MM.1S (cell line): ENCODE results near the gene SPECC1.
"Not testable (repeated sequence)": the region's sequence is repeated elsewhere in the genome, so short reads cannot be mapped to it uniquely, and the experiment has no call there.

Experiments
- DNase-seq: peaks from one replicate; pipeline ENCODE4 v3.0.0-alpha.2; 2015
- H2AFZ ChIP-seq: fragments of 300-600 bp; sonication (generic); 2 replicates; pipeline ENCODE4 v1.6.0; 2016; ENCODE audit warnings: antibody characterized with exemption, low read length
- H3F3A ChIP-seq: fragments of 300-600 bp; sonication (generic); 2 replicates; pipeline ENCODE4 v1.6.1; 2016; ENCODE audit warnings: mild to moderate bottlenecking, antibody characterized with exemption, low read length, moderate library complexity, mixed read lengths; ENCODE audit not compliant: insufficient read depth
- H3K27ac ChIP-seq: fragments of 300-600 bp; sonication (generic); 2 replicates; pipeline ENCODE4 v1.5.1; 2016; ENCODE audit warnings: mild to moderate bottlenecking, low read length
- H3K27me3 ChIP-seq: fragments of 300-600 bp; sonication (generic); replicated peaks from 2 replicates; pipeline ENCODE4 v1.6.0; 2016; ENCODE audit warnings: low read length; ENCODE audit not compliant: insufficient read depth
- H3K36me3 ChIP-seq: fragments of 300-600 bp; sonication (generic); replicated peaks from 2 replicates; pipeline ENCODE4 v1.6.1; 2016; ENCODE audit warnings: mild to moderate bottlenecking, low read length, mixed read lengths; ENCODE audit not compliant: insufficient read depth
- H3K4me1 ChIP-seq: fragments of 300-600 bp; sonication (generic); 2 replicates; pipeline ENCODE4 v1.6.1; 2016; ENCODE audit warnings: low read length, mixed read lengths
- H3K4me2 ChIP-seq: fragments of 300-600 bp; sonication (generic); 2 replicates; pipeline ENCODE4 v1.6.0; 2016; ENCODE audit warnings: low read depth, low read length
- H3K4me3 ChIP-seq: fragments of 300-600 bp; sonication (generic); 2 replicates; pipeline ENCODE4 v1.5.1; 2016; ENCODE audit warnings: low read length, mixed read lengths
- H3K79me2 ChIP-seq: fragments of 300-600 bp; sonication (generic); 2 replicates; pipeline ENCODE4 v1.6.1; 2016; ENCODE audit warnings: mixed run types, low read length, mixed read lengths
- H3K9ac ChIP-seq: fragments of 300-600 bp; sonication (generic); 2 replicates; pipeline ENCODE4 v1.6.1; 2016; ENCODE audit warnings: low read length, mixed read lengths
- H3K9me2 ChIP-seq: fragments of 300-600 bp; sonication (generic); replicated peaks from 2 replicates; pipeline ENCODE4 v1.6.1; 2016; ENCODE audit warnings: mild to moderate bottlenecking, low read length, mixed read lengths; ENCODE audit not compliant: insufficient read depth
- H3K9me3 ChIP-seq: fragments of 300-600 bp; sonication (generic); replicated peaks from 2 replicates; pipeline ENCODE4 v1.6.1; 2016; ENCODE audit warnings: mild to moderate bottlenecking, low read length, mixed read lengths; ENCODE audit not compliant: insufficient read depth
- H4K20me1 ChIP-seq: fragments of 300-600 bp; sonication (generic); 2 replicates; pipeline ENCODE4 v1.6.1; 2016; ENCODE audit warnings: mild to moderate bottlenecking, low read length, moderate library complexity, mixed read lengths; ENCODE audit not compliant: insufficient read depth
- EZH2 ChIP-seq: fragments of 300-600 bp; sonication (generic); optimal IDR thresholded peaks from 2 replicates; pipeline ENCODE3; 2017; ENCODE audit warnings: low read depth, mild to moderate bottlenecking, antibody characterized with exemption, low read length, mixed read lengths
- EZH2phosphoT487 ChIP-seq: fragments of 300-600 bp; sonication (generic); IDR thresholded peaks from 2 replicates; pipeline ENCODE4 v1.6.1; 2018; ENCODE audit warnings: antibody characterized with exemption, low read length
- TF ChIP-seq, protein P1 (sequence below): fragments of 300-600 bp; sonication (generic); IDR thresholded peaks from 2 replicates; pipeline ENCODE4 v1.5.1; 2016; ENCODE audit warnings: antibody characterized with exemption, low read length, mixed read lengths

The SPECC1 gene

DNA sequence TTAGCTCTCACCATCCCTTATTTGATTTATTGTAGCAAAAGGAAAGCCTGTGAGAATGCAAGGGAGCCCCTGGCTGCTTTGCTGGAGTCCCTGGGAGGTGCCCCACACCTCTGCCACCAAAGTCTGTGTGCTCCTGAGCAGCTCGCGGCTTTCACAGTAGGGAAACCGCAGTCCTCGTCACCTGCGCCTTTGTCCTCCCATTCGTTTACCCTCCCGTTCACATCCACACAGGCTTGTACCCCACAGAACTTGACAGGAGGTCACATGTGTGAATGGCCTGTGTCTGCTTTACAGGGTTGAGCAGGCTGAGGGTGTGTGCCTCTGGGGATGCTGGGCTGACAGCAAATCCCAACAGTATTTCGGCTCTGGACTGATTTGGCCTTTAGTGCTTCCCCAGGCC is 305.7 kb downstream of the SPECC1 start:
- H3K4me3 ChIP-seq = no peak overlapping the region

DNA sequence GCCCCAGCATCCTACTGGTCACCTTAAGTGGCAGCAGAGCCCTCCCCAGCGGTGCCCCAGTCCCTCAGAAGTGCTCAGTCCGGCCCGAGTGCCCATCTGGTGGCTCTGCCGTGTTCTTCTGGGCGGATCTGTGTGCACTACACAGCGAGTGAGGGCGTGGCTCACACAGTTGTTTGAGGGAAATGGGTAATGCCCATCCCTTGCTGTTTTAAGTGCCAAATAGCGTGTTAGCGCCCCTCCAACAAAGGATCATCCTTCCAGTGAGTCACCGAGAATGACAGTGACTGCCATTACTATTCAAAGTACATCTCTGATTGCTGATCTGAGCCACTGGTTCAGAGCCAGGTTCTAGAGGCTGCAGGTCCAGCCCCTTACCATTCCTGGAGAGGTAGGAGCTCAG is 306.2 kb downstream of the SPECC1 start:
- no peaks in the 10 kb centered on the region for H3K79me2 ChIP-seq
- peak overlapping the region; percentile 41 for H3K4me2 ChIP-seq
- H3F3A ChIP-seq = peaks cover 17% of the 10 kb centered on the region
- peak overlapping the region; percentile 84 for H3K27ac ChIP-seq
- H2AFZ ChIP-seq = no peak overlapping the region
- no peaks in the 10 kb centered on the region for H3K9me2 ChIP-seq
- no peaks in the 10 kb centered on the region for H4K20me1 ChIP-seq
- H3K9me3 ChIP-seq = no peaks in the 10 kb centered on the region
- no peak for TF ChIP-seq EZH2
- TF ChIP-seq, protein P1, sequence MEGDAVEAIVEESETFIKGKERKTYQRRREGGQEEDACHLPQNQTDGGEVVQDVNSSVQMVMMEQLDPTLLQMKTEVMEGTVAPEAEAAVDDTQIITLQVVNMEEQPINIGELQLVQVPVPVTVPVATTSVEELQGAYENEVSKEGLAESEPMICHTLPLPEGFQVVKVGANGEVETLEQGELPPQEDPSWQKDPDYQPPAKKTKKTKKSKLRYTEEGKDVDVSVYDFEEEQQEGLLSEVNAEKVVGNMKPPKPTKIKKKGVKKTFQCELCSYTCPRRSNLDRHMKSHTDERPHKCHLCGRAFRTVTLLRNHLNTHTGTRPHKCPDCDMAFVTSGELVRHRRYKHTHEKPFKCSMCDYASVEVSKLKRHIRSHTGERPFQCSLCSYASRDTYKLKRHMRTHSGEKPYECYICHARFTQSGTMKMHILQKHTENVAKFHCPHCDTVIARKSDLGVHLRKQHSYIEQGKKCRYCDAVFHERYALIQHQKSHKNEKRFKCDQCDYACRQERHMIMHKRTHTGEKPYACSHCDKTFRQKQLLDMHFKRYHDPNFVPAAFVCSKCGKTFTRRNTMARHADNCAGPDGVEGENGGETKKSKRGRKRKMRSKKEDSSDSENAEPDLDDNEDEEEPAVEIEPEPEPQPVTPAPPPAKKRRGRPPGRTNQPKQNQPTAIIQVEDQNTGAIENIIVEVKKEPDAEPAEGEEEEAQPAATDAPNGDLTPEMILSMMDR = no peak
- no peak for TF ChIP-seq EZH2phosphoT487
- H3K36me3 ChIP-seq = 0 out of 2 replicates have a peak, but pooled peaks cover 3% of the 10 kb centered on the region
- H3K27me3 ChIP-seq = no peaks in the 10 kb centered on the region
- H3K4me3 ChIP-seq = no peak overlapping the region
- peaks cover 42% of the 10 kb centered on the region for H3K4me1 ChIP-seq
- peak; percentile 34 for DNase-seq
- H3K9ac ChIP-seq = peak overlapping the region; percentile 42

More for the DNA sequence above, 305.7 kb downstream of the SPECC1 start:
- Histone ChIP-seq H3K9ac (no peak overlapping the region), H3K79me2 (no peaks in the 10 kb centered on the region), H3K36me3 (0 out of 2 replicates have a peak, but pooled peaks cover 3% of the 10 kb centered on the region), H3K9me2 (no peaks in the 10 kb centered on the region), H3F3A (peaks cover 17% of the 10 kb centered on the region), H3K27me3 (no peaks in the 10 kb centered on the region), H2AFZ (no peak overlapping the region), H4K20me1 (no peaks in the 10 kb centered on the region), H3K27ac (peak overlapping the region; percentile 84; the same call in 1 of the 2 replicates), H3K9me3 (no peaks in the 10 kb centered on the region), H3K4me2 (peak overlapping the region; percentile 41; the same call in 1 of the 2 replicates), H3K4me1 (peaks cover 42% of the 10 kb centered on the region)
- TF ChIP-seq, protein P1 = no peak
- TF ChIP-seq EZH2 = no peak
- TF ChIP-seq EZH2phosphoT487 = no peak
- DNase-seq = no peak

DNA sequence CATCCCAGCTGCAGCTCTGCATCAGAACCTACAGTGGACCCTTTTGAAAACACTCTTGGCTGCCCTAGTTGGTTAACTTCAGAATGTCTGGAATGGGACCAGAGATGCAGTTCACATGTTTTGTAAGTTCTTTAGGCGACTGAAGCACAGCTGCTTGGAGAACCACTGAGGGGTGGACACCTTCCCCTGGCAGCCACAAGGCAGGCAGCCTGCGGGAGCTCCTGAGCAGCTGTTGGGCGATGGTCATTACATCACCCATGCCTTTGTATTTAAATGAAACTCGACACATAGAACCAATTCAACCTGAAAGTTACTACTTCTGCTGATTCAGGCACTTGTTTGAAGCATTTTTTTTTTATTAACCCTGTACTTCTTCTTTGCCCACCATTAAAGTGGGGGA is 306.7 kb downstream of the SPECC1 start:
- peak; percentile 93 for DNase-seq
- 0 out of 2 replicates have a peak, but pooled peaks cover 3% of the 10 kb centered on the region for H3K36me3 ChIP-seq

GRCh38 chr17:20320535-20321229 is 311.5 kb downstream of the SPECC1 start:
- H3K4me3 ChIP-seq = not testable (repeated sequence)
- DNase-seq = peak; percentile 60
- peaks cover 21% of the 10 kb centered on the region for H3K4me1 ChIP-seq

More for the DNA sequence above, 306.7 kb downstream of the SPECC1 start:
- Histone ChIP-seq H3K9me2 (no peaks in the 10 kb centered on the region), H3K9me3 (no peaks in the 10 kb centered on the region), H3K27ac (peak overlapping the region; percentile 84), H3K4me1 (peaks cover 42% of the 10 kb centered on the region), H3K4me3 (no peak overlapping the region), H3K79me2 (no peaks in the 10 kb centered on the region), H3F3A (peaks cover 17% of the 10 kb centered on the region), H3K4me2 (peak overlapping the region; percentile 41), H3K27me3 (no peaks in the 10 kb centered on the region), H2AFZ (no peak overlapping the region), H4K20me1 (no peaks in the 10 kb centered on the region), H3K9ac (peak overlapping the region; percentile 42)
- TF ChIP-seq EZH2 (no peak), EZH2phosphoT487 (no peak)

GRCh38 chr17:20321357-20321756 is 312.2 kb downstream of the SPECC1 start:
- peaks cover 15% of the 10 kb centered on the region for H3K4me1 ChIP-seq
- H3K9me3 ChIP-seq, H3K27ac ChIP-seq, H3K9me2 ChIP-seq, H3K9ac ChIP-seq, DNase-seq, H4K20me1 ChIP-seq, H2AFZ ChIP-seq, H3F3A ChIP-seq, H3K4me3 ChIP-seq, H3K4me2 ChIP-seq, H3K27me3 ChIP-seq, H3K36me3 ChIP-seq, H3K79me2 ChIP-seq: not testable (repeated sequence)

More at GRCh38 chr17:20320535-20321229, 311.5 kb downstream of the SPECC1 start:
- H3K9ac ChIP-seq, H3K4me2 ChIP-seq, H2AFZ ChIP-seq, H3K27ac ChIP-seq, H3K36me3 ChIP-seq, H3K79me2 ChIP-seq, H3K9me2 ChIP-seq, H3K9me3 ChIP-seq, H3K27me3 ChIP-seq, H4K20me1 ChIP-seq, H3F3A ChIP-seq: not testable (repeated sequence)
- TF ChIP-seq, protein P1 = peak; percentile 59
